ENCODE measurements around the gene SCYL3. TPM values are rescaled to one million over a fixed set of nuclear protein-coding genes. Genes with fewer than 3 reads are reported as not detected.

Gene SCYL3
- polyA plus RNA-seq, 1 of the 3 experiments (the other 2 are of a cell fraction) = 5.9 TPM

- Histone ChIP-seq H3K9me3 (no peaks in the 10 kb centered on the region), H4K20me1 (ENCODE audit: insufficient read depth) (no peaks in the 10 kb centered on the region), H3K79me2 (ENCODE audit: insufficient read depth) (no peaks in the 10 kb centered on the region), H3K4me1 (ENCODE audit: control insufficient read depth in 1 of 2, insufficient read depth in 2 of 2, low read depth in 1 of 2, low read length in 1 of 2) (peaks cover 5 to 7% of the 10 kb centered on the region in 2 experiments; a peak in 2 of 4 replicates), H3K9me2 (no peaks in the 10 kb centered on the region), H3K4me2 (no peak overlapping the region), H3F3A (replicated peaks; ENCODE audit: insufficient read depth) (peaks cover 22% of the 10 kb centered on the region), H2AFZ (ENCODE audit: low read depth) (no peak overlapping the region), H3K9ac (no peak overlapping the region), H3K27me3 (ENCODE audit: insufficient read depth) (no peaks in the 10 kb centered on the region), H3K27ac (ENCODE audit: low read depth in 2 of 2, low read length in 1 of 2) (peak overlapping the region in 1 of 2 experiments; percentile 51; a peak in 1 of 4 replicates), H3K4me3 (ENCODE audit: low read depth in 2 of 2, low read length in 1 of 2) (no peak overlapping the region), H3K36me3 (replicated peaks in 1 of 2; ENCODE audit: control insufficient read depth in 1 of 2, insufficient read depth in 2 of 2, low read length in 1 of 2) (no peaks in the 10 kb centered on the region)
- ChIA-PET CTCF (interaction anchor here (1.3 kb wide), 1 partner anchor 11 kb away, joined by 4 read pairs; no protein-coding TSS in a partner anchor), POLR2A (no interaction called here)
- no peak for DNase-seq
- 58% methylated on average over 7 of the region's 7 CpGs for WGBS (ENCODE audit: low lambda C conversion rate)
- TF ChIP-seq YY1 (IDR thresholded peaks at IDR 0.05; ENCODE audit: low read depth) = no peak
- peak; percentile 50 for TF ChIP-seq TCF12 (IDR thresholded peaks at IDR 0.05)
- peak; percentile 75 for TF ChIP-seq NFIC (IDR thresholded peaks at IDR 0.05; ENCODE audit: borderline replicate concordance)
- TF ChIP-seq PBX3 (IDR thresholded peaks at IDR 0.05) = peak; percentile 35; the same call in 1 of the 2 replicates
Measured at GRCh38 chr1:169933984-169934725, 40.5 kb upstream of the SCYL3 start.

- POLR2A ChIA-PET = no interaction called here
Measured at GRCh38 chr1:169931795-169932231, 38.1 kb upstream of the SCYL3 start.

More at GRCh38 chr1:169931795-169932231, 38.1 kb upstream of the SCYL3 start:
- no peaks in the 10 kb centered on the region for H3K79me2 ChIP-seq (ENCODE audit: insufficient read depth)
- no peaks in the 10 kb centered on the region for H3K9me2 ChIP-seq
- H3K4me2 ChIP-seq = peak overlapping the region; percentile 12; the same call in 1 of the 2 replicates
- peak overlapping the region; percentile 48 to 80; a peak in 3 of 4 replicates for H3K27ac ChIP-seq (ENCODE audit: low read depth in 2 of 2, low read length in 1 of 2)
- no peaks in the 10 kb centered on the region for H3K9me3 ChIP-seq
- WGBS (ENCODE audit: low lambda C conversion rate) = 88% methylated on average over 1 of the region's 1 CpG
- H2AFZ ChIP-seq (ENCODE audit: low read depth) = no peak overlapping the region
- H3K4me3 ChIP-seq (ENCODE audit: low read depth in 2 of 2, low read length in 1 of 2) = no peak overlapping the region
- TF ChIP-seq NFIC (IDR thresholded peaks at IDR 0.05; ENCODE audit: borderline replicate concordance) (peak; percentile 51), FOSL2 (IDR thresholded peaks at IDR 0.05; ENCODE audit: borderline replicate concordance, low read depth) (peak; percentile 4; the same call in 1 of the 2 replicates), USF1 (IDR thresholded peaks at IDR 0.05; ENCODE audit: borderline replicate concordance, low read depth) (no peak), POLR2AphosphoS5 (IDR thresholded peaks at IDR 0.05; ENCODE audit: low read depth, low read length) (no peak; the same call in 1 of the 2 replicates), RXRA (IDR thresholded peaks at IDR 0.05; ENCODE audit: borderline replicate concordance, low read depth) (no peak), SMC3 (IDR thresholded peaks at IDR 0.05; ENCODE audit: low read depth, low read length) (no peak), USF2 (IDR thresholded peaks at IDR 0.05; ENCODE audit: borderline replicate concordance, low read depth, low read length) (no peak), JUND (IDR thresholded peaks at IDR 0.05) (0 out of 2 replicates have a peak, but pooled peaks have one; percentile 4), TCF12 (IDR thresholded peaks at IDR 0.05) (peak; percentile 73), CTCF (IDR thresholded peaks at IDR 0.05) (no peak), EP300 (IDR thresholded peaks at IDR 0.05; ENCODE audit: borderline replicate concordance in 1 of 2, low read depth in 1 of 2, low read length in 1 of 2) (peak in 1 of 2 experiments; percentile 59; a peak in 1 of 4 replicates), RFX5 (IDR thresholded peaks at IDR 0.05; ENCODE audit: low read length) (no peak), TEAD4 (IDR thresholded peaks at IDR 0.05; ENCODE audit: borderline replicate concordance, insufficient read depth) (0 out of 2 replicates have a peak, but pooled peaks have one; percentile 9), PBX3 (IDR thresholded peaks at IDR 0.05) (peak; percentile 77), GABPA (IDR thresholded peaks at IDR 0.05; ENCODE audit: low read depth) (no peak)
- H4K20me1 ChIP-seq (ENCODE audit: insufficient read depth) = no peaks in the 10 kb centered on the region
- H3K36me3 ChIP-seq (replicated peaks in 1 of 2; ENCODE audit: control insufficient read depth in 1 of 2, insufficient read depth in 2 of 2, low read length in 1 of 2) = no peaks in the 10 kb centered on the region
- no peak overlapping the region; the same call in 1 of the 2 replicates for H3K9ac ChIP-seq
- DNase-seq = no peak
- peaks cover 5 to 7% of the 10 kb centered on the region in 2 experiments; a peak in 2 of 4 replicates for H3K4me1 ChIP-seq (ENCODE audit: control insufficient read depth in 1 of 2, insufficient read depth in 2 of 2, low read depth in 1 of 2, low read length in 1 of 2)
- H3F3A ChIP-seq (replicated peaks; ENCODE audit: insufficient read depth) = peaks cover 29% of the 10 kb centered on the region
- H3K27me3 ChIP-seq (ENCODE audit: insufficient read depth) = no peaks in the 10 kb centered on the region
- CTCF ChIA-PET = interaction anchor here (1.0 kb wide), 1 partner anchor 997 kb away, joined by 3 read pairs; no protein-coding TSS in a partner anchor

Data from SK-N-SH (cell line).